Cerebellar cortex (tissue), 1 donor: ENCODE measurements around the gene CDH13.

Source experiments
- DNase-seq: peaks from one replicate; pipeline ENCODE4 v3.0.0-alpha.2; 2015; ENCODE audit warnings: low spot score

The CDH13 gene

DNA sequence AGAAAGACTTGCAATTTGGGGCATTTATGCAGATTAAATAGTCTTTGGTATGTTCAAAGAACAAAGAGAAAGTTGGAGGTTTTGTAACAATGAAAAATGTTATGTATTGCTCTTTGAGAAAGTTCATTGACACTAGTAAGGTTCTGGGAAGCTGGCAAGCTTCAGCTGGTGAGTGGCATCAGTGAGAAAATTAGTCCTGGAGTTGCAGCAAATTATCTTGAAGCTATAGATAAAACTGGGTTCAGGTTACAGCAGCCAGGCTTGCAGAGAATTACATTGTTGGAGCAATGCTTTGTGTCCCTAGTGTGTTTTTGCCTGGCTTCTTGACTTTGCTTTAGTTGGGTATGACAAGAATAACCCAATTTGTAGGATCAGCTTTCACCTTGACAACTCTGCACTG is 221.2 kb downstream of the CDH13 start:
- DNase-seq = no peak

DNA sequence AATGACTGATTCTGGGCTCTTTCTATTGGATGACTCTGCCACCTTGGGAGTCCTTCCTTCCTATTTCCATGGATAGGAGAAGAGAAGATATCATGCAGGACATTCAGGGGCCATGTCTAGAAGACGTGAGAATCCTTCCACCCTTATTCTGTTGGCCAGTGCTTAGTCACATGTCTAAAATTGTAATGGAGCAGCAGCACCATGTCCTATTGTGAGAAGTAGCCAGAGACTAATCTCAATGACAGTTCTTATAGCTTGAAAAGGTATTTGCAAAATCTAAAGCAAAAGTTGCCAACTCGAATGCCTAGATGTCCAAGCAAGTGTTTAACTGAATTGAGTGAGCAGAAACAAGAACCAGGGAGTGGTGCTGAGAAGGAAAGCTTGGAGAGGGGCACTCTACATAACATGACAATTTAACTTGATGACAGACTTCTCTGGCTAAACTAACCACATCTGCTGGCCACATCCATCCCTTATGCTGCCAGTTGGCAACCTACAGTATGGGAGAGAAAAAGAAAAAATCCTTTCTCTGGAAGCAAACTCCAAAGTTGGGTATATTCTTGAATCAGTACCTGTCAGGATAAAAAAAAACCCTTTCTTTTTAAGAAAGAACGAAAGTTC is 225.7 kb downstream of the CDH13 start:
- no peak for DNase-seq

DNA sequence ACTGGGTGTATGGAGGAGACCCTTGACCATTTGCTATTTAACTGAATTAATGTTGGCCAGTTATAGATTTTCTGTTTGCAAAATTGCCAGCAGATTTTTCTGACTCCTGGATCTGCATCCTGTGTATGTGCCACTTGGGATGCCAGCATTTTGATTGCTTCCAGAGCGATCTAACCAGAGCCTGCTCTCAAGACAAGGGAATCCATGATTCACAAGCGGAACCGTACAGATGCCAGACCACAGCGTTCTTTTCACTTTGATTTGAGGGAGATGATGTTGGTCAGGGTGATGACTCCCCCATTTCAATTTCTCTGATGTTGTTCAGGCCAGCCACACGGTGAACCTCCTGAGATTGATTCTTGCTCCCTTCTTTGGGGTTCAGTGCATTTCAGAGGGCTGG is 228.7 kb downstream of the CDH13 start:
- DNase-seq = no peak

DNA sequence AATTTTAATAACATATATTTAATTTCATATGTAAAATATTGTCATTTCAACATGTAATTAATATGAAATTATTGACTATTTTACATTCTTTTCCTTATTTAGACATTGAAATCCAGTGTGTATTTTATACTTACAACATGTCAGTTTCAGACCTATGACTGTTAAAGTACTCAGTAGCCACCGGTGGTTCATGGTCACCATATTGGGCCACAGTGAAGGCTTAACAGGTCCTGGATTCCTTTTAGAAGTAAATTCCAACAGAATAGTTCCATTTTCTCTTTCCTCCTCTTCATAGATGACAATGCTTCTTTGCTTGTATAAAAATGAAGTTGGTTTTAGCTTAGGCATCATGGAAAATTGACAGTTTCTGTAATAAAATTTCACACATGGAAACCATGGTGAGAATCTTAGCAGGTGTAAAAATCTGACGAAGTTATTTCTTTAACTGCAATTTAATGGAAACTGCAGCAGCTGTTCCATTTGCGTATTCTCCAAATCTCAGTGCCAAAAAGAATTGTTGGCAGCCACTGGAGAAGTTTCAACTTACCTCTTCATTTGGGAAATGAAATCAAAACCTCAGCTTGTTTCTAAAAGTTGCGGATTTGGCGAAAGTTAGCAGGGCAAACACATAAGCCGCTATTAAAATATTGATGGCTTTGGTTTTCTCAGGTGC is 231.1 kb downstream of the CDH13 start:
- DNase-seq = no peak

DNA sequence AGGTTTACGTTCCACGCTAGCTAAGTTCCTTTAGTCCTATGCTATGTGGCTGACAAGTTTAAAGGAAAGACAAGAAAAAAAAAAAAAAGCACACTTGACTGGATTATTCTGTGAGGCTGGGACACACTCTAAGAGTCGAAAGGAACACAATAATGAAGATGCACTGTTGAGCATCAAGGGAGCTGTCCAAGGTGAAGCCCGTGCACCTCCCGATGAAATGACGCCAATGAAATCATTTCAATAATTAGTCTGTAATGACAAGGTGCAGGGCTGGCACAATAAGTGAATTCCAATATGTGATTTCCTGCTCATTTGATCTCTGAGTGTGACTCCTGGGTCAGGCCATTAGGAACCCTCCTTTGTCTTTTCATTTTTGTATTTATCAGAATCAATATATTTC is 232.9 kb downstream of the CDH13 start:
- no peak for DNase-seq

DNA sequence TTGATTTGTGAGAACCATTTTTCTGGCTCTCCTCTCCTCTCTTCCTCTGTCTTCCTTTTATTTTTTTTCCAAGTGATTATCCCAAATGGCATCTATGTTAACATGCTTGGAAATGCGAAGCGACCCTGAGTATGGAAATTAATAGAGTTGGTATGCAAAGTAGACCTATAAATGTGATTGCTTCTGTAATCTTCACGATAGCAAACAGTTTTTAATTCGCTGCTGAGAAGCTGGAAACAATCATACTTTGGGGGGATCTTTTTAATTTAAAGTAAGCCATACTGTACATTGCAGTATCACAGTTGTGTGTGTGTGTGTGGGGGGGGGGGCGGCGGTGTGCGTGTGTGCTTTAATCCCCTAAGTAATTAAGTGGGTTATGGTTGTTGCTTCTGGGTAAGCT is 233.3 kb downstream of the CDH13 start:
- DNase-seq = no peak

DNA sequence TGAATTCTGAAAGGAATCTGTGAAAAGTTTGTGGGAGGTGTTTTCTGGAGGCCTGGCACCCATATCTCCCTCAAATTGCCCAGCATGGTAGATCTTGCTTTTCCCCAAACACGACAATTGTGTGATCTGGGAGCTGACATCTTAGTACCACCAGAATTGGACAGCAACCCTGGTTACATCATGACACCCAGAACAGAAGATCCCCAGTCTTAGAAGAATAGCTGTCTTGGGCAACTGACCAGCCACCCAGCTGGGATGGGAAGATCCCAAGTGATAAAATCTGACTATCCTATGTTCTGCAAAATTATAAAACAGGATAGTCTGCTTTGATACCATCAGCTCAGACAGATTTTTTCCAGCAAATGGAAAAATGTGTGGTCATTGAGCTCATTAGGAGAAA is 235.3 kb downstream of the CDH13 start:
- DNase-seq = no peak

DNA sequence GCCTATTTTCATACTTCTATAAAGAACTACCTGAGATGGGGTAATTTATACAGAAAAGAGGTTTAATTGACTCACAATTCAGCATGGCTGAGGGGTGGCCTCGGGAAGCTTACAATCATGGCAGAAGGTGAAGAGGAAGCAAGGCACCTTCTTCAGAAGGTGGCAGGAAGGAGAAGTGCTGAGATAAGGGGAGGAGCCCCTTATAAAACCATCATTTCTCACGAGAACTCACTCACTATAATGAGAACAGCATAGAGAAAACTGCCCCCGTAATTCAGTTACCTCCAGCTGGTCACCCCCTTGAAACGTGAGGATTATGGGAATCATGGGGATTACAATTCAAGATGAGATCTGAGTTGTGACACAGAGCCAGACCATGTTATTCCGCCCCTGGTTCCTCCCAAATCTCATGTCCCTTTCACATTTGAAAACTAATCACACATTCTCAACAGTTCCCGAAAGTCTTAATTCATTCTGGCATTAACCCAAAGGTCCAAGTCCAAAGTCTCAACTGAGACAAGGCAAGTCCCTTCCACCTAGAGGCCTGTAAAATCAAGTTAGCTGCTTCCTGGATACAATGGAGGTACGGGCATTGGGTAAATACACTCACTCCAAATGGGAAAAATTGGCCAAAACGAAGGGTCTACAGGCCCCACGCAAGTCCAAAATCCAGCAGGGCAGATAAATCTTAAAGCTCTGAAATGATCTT is 237.7 kb downstream of the CDH13 start:
- no peak for DNase-seq

DNA sequence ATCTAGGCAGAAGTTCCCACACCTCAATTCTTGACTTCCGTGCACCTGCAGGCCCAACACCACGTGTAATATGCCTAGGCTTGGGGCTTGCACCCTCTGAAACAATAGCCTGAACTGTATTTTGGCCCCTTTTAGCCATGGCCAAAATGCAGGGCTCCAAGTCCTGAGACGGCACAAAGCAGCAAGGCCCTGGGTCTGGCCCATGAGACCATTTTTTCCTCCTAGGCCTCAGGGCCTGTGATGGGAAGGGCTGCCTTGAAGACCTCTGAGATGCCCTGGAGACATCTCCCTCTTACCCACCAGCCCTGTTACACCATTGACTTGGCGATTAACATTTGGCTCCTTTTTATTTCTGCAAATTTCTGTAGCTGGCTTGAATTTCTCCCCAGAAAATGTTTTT is 238.6 kb downstream of the CDH13 start:
- no peak for DNase-seq

DNA sequence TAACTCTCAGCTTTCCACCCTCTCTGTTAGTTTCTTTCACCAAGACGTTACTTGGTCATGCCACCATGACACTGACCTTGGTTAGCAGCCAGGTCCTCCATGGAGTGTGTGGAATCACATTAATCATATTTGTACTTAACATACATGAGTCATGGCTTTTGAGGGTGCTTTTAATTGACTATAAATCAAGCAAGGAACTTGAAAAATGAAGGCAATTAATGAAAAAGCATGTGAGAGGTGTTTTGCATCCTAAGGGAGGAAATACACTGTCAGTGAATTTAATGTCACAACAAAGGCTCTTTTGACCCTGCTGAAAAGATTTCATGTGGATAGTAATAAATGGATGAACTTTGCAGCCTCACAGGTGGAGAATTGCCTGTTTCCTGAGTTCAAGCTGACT is 240.7 kb downstream of the CDH13 start:
- no peak for DNase-seq

DNA sequence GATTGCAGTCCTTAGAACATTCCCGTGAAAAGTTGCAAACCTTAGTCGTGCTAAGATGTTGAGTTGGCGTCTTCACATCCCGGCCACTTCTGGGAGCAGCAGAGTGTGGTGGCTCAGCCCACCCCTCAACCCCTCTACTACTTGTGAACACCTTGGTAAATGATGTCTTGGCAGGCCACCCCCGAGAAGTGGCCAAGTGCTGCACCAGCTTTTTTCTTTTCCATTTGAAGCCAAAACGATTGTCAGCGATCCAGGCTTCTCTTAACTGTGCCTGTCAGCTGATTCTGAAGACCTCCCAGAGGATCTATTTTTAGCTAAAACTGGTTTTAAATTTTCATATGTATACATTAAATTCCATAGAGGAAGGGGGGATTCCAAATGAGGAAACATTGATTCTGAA is 247.5 kb downstream of the CDH13 start:
- no peak for DNase-seq

DNA sequence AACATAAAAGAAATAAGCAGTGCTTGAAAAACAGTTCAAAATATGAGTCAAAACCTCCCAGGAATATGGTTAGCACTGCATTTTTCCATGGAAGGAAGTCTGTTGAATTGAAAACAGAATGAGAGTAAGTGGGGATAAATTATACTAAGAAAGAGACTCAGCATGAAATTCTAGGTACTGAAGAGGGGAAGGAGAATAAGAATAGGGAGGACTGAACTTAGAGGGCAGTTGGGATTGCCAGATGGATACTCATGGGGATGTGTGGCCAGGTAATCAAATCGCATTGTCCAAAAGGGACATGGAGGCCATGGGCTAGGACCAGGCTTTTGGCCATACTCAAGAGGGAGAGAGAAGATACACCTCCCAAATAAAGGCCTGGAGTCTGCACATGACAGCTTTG is 247.9 kb downstream of the CDH13 start:
- DNase-seq = no peak

DNA sequence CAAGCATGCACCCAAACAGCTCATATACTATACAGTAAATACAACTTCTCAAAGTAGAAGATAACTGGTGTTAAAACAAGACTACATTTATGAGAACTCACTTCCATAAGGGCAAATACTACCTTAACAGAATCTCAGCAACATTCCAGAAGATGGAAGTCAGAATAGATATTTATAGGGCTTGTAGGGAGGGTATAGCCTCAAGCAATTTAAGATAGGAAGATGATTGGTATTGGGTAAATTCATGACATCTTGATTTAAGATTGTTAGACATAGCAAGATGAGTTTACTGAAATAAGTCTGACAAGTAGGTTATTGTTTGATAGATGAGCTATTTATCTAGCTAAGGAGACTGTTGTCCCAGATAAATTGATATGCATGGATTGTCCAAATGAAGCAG is 250.2 kb downstream of the CDH13 start:
- DNase-seq = no peak

DNA sequence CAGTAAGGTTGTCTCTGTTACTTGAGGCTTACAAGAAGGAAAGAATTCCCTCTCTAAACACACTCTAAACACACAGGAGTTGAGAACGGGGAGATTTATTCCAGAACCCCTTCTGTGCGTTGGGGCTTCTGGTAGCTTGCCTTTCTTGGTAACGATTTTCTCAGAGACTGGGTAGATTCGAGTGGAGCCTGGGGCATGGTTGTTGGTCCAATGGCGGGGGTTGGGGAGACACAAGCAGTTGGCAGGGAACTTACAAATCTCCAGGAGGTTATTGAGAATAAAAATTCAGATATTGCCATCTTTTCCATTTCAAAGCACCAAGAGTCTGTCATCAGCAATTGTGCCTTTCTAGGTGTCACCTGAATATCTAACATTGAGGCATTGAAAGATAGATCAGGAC is 251.7 kb downstream of the CDH13 start:
- DNase-seq = no peak

DNA sequence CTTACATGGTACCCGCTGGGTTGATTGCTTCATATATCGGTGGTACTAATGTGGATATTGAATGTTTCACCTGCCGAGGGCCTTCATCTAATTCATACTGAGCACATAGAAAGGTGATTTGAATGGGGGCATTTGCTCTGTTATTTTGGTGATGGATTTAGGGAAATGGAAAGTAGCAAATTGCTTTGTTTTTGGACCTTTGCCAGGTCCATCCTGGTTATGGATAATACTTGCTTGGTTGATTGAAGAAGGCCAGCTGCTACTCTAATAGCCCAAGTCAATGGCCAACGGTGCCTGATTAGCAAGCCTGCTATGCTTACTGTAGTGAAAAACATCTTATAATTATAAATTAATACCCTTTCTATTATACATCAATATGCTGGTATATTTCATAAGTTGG is 253.6 kb downstream of the CDH13 start:
- DNase-seq = no peak

DNA sequence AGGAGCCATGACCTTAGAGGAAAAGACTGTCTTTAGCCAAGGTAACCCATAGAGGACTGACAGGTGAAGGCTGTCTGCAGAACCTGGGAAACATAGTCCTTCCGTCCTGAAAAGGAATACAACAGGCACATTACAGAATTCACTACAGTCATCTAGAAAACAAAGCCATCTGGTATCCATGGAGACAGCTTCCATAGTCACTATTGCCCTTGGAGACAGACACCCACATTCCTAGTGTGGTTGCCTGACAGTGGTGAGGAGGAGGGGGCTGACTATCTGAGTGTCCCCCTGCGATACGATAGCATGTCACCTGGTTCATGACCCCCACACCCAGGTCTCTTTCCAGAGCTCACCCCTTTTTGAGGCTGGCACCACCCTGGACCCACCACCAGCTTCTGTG is 254.7 kb downstream of the CDH13 start:
- no peak for DNase-seq

DNA sequence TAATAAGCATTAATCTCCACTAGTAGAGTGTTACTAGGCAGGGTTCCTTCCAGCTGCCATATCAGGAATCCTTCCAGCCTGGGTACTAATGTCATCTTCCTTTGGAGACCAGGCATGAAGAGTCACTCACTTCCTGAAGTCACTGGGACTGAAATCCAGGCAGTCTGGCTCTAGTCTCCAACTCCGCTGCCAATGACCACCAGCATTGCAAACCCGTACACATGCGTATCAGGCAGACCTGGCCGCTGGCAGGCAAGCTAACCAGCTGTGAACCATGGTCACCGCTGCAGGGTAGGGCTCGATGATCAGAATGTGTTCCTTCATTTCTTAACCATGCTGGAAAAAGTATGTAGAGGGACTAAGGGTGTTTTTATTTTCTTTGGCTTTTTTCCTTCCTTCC is 255.5 kb downstream of the CDH13 start:
- no peak for DNase-seq

DNA sequence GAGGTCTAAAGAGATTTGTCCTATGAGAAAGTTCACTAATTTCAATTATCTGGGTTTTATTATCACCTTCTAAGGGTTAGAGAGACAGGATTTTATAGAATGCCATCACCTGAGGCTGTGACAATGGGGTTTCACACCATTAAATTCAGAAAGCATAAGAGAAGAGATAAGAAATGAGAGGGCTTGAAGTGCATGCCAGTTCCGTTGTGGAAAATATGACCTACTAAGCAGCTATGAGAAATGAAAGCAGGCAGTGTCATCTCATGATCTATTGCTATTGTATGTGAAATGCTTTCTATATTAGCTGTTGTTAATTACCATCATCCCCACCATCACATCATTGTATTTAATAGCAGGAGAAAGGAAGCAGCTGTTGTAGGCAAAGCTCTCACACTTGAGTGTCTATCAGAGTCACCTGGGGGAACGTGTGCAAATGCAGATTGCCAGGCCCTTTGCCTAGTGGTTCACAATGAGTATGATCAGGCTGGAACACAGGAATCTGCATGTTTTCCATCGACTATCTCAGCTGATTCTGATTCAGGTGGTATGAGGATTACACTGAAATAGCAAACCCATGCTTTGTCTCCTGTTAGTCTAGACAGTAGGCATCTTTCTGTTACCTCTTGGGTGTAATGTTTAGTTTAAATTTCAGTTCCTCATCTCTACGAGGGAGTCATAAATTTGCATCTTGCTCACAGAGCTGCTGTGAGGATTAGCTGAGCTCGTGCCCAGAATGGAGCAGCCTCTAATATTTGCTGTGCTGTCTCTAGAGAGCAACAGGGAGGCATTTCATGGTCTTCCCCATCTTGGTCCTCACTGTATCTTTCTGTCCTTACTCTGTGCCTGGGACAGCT is 256.4 kb downstream of the CDH13 start:
- no peak for DNase-seq

DNA sequence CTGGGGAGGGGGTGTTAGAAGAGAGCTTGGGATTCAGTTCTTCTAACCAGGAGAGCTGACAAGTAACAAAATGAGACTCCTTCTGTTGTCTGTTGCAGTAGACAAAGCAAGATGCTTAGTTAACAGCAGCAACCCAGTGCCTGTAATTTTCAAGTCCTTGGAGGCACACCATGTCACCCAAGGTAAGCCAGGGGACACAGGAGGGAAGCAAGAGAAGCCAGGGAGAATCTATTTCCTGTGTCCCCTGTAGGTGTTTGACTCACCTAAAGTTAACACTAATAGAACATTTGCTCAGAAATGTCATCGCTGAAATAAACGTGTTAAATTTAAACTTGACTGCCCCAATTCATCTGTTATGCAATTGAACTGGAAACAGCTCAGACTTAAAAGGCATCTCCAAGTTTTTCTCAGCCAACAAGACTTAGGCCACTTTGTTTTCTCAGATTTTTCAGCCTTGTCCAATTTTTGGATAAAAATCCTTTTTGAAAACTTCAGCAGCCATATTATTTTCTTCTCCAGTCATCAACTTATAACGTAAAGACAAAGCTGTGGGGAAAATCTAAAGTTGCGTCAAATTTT is 257.6 kb downstream of the CDH13 start:
- DNase-seq = no peak

DNA sequence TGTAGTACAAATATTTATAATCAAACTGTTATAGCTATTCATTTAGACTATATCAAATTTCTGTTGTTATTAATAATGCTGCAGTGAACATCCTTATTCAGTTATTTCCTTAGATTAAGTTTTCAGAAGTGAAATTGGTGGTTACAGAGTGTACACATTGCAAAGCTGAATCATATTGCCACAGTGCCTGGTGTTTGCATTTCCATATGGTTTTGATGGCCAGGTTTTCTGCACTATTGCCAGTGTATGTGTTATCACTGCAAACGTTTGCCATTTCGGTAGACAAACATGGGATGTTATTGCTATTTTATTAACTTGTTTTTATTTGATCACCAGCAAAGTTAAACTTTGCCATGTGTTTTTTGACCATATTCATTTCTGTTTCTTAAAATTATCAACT is 259.4 kb downstream of the CDH13 start:
- DNase-seq = no peak

DNA sequence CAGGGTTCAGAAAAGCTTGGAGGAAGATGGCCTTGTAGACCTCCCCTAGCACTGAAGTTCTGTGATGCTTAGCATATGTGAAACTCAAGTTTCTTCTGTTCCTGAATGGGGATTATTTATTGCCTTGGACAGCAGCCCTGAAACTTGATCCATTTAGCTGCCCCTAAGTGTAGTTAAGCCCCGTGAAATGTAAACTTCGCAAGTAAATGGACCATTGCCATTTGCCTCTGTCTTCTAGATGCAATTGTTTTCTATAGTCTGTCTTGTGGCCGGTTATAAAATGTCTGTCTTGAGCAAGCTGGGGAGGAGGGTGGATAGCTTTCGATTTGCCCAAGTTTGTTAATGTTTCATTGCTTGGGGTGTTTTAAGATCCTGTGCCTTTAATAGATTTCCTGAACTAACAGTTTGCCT is 261.8 kb downstream of the CDH13 start:
- no peak for DNase-seq

DNA sequence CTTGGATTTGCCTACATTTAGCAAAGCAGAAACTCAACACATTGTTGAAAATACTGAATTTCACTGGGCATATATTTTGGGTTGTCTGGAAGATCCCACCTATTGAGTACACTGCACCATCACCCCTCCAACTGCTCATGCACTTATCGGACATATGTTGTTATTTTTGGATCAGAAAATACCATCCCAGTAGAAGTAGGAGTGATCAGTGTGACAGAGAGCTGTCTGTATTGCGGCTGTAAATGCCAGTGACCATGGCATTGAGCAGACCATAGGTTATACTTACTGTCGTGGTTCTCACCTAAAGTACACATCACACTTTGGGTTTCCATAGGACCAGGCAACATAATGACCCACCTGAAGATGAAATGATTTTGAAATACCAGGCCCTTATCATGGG is 264.7 kb downstream of the CDH13 start:
- no peak for DNase-seq
